T1000 (cell line): ENCODE data around the gene DCST1.

Source experiments
- DNase-seq: peaks from one replicate; lab custom pipeline; 2025; ENCODE audit warnings: mixed read lengths; lab: John Stamatoyannopoulos, UW

Gene DCST1

GRCh38 chr1:155086856-155087535 is 53.4 kb downstream of the DCST1 start:
- DNase-seq, result no peak

- DNase-seq, result peak; percentile 67
Observed at GRCh38 chr1:155091071-155092051, 57.7 kb downstream of the DCST1 start.

GRCh38 chr1:155092131-155092530 is 58.5 kb downstream of the DCST1 start:
- no peak for DNase-seq

GRCh38 chr1:155092641-155093040 is 59.0 kb downstream of the DCST1 start:
- no peak for DNase-seq

- DNase-seq, result no peak
Observed at GRCh38 chr1:155093911-155094621, 60.4 kb downstream of the DCST1 start.

- no peak for DNase-seq
Observed at GRCh38 chr1:155094622-155094948, 61.0 kb downstream of the DCST1 start.

- DNase-seq, result no peak
Observed at GRCh38 chr1:155099331-155099730, 65.7 kb downstream of the DCST1 start.
